Smooth muscle cell (in vitro differentiated cells): Measurements from ENCODE around the gene MTA3. TPM values are rescaled to one million over a fixed set of nuclear protein-coding genes. Genes with fewer than 3 reads are reported as not detected.

Experiments
- DNase-seq: peaks from one replicate; lab custom pipeline; 2025; ENCODE audit not compliant: unreplicated experiment; lab: John Stamatoyannopoulos, UW
- H2AFZ ChIP-seq: fragments of 200-600 bp; sonication (generic); 2 replicates; pipeline ENCODE4 v1.6.0; 2016; ENCODE audit warnings: antibody characterized with exemption, low read depth, mild to moderate bottlenecking
- H3F3A ChIP-seq: fragments of 200-600 bp; sonication (generic); 2 replicates; pipeline ENCODE4 v1.6.0; 2017; ENCODE audit warnings: antibody characterized with exemption, low read depth
- H3K27ac ChIP-seq: fragments of 200-600 bp; sonication (generic); 2 replicates; pipeline ENCODE4 v1.5.1; 2016; ENCODE audit warnings: low read depth, mild to moderate bottlenecking
- H3K27me3 ChIP-seq: fragments of 200-600 bp; sonication (generic); 2 replicates; pipeline ENCODE4 v1.6.1; 2016; ENCODE audit warnings: low read depth, mild to moderate bottlenecking
- H3K36me3 ChIP-seq: fragments of 200-600 bp; sonication (generic); 2 replicates; pipeline ENCODE4 v1.5.1; 2016; ENCODE audit warnings: low read depth
- H3K4me1 ChIP-seq: fragments of 200-600 bp; sonication (generic); 2 replicates; pipeline ENCODE4 v1.5.1; 2016; ENCODE audit warnings: low read depth
- H3K4me2 ChIP-seq: fragments of 200-600 bp; sonication (generic); 2 replicates; pipeline ENCODE4 v1.6.0; 2016; ENCODE audit warnings: mild to moderate bottlenecking
- H3K4me3 ChIP-seq: fragments of 200-600 bp; sonication (generic); 2 replicates; pipeline ENCODE4 v1.5.1; 2016; ENCODE audit warnings: mild to moderate bottlenecking
- H3K79me2 ChIP-seq: fragments of 200-600 bp; sonication (generic); 2 replicates; pipeline ENCODE4 v1.6.0; 2016; ENCODE audit warnings: low read depth, mild to moderate bottlenecking
- H3K9ac ChIP-seq: fragments of 200-600 bp; sonication (generic); 2 replicates; pipeline ENCODE4 v1.6.0; 2016; ENCODE audit warnings: low read depth
- H3K9me3 ChIP-seq: fragments of 200-600 bp; sonication (generic); replicated peaks from 2 replicates; pipeline ENCODE4 v1.5.1; 2016; ENCODE audit warnings: low read depth
- H4K20me1 ChIP-seq: fragments of 200-600 bp; sonication (generic); 2 replicates; pipeline ENCODE4 v1.6.0; 2016; ENCODE audit warnings: low read depth
- CTCF ChIP-seq: fragments of 200-600 bp; sonication (generic); IDR thresholded peaks from 2 replicates; pipeline ENCODE4 v1.5.1; 2017; ENCODE audit warnings: borderline replicate concordance, mild to moderate bottlenecking, antibody characterized with exemption; ENCODE audit not compliant: insufficient read depth, poor library complexity, severe bottlenecking
- WGBS: methylation state at CpG from one replicate; pipeline ENCODE4 v1.1.7; 2016; ENCODE audit warnings: low lambda C conversion rate; 5-methylcytosine and 5-hydroxymethylcytosine counted together
- polyA plus RNA-seq: library from polyadenylated mRNA; unstranded; fragments of >200 nt; fragmentation: Nextera tagmentation; extraction: Ambion mirVana; gene quantifications from 2 replicates; pipeline ENCODE4 v1.2.1, GENCODE V29; 2016
- total RNA-seq: library from RNA; depleted of rRNA; stranded (reverse); fragments of >200 nt; gene quantifications from 2 replicates; pipeline ENCODE4 v1.2.3, GENCODE V29; 2014

The MTA3 gene
- total and polyA plus RNA-seq, 2 experiments from 2014 or later: 27.5 to 29.8 TPM

GRCh38 chr2:42764901-42765300, 196.5 kb downstream of the MTA3 start:
- no peaks in the 10 kb centered on the region for H3K4me1 ChIP-seq
- H3K4me2 ChIP-seq: no peak overlapping the region
- WGBS: 100% methylated on average over 2 of the region's 2 CpGs
- H3K9ac ChIP-seq: no peak overlapping the region
- H3K27ac ChIP-seq: no peak overlapping the region
- no peaks in the 10 kb centered on the region for H3K79me2 ChIP-seq
- H3K4me3 ChIP-seq: no peak overlapping the region
- no peaks in the 10 kb centered on the region for H3F3A ChIP-seq
- no peak overlapping the region for H2AFZ ChIP-seq
- H3K27me3 ChIP-seq: no peaks in the 10 kb centered on the region
- H3K9me3 ChIP-seq: no peaks in the 10 kb centered on the region
- no peaks in the 10 kb centered on the region for H3K36me3 ChIP-seq
- TF ChIP-seq CTCF: no peak
- DNase-seq: no peak
- H4K20me1 ChIP-seq: no peaks in the 10 kb centered on the region

- no peaks in the 10 kb centered on the region for H3K79me2 ChIP-seq
- no peak overlapping the region for H3K4me2 ChIP-seq
- no peak overlapping the region for H3K9ac ChIP-seq
- no peaks in the 10 kb centered on the region for H3K36me3 ChIP-seq
- DNase-seq: no peak
- H3F3A ChIP-seq: no peaks in the 10 kb centered on the region
- no peak overlapping the region for H3K27ac ChIP-seq
- H3K4me3 ChIP-seq: no peak overlapping the region
- 95% methylated on average over 9 of the region's 9 CpGs for WGBS
- H3K4me1 ChIP-seq: no peaks in the 10 kb centered on the region
- H2AFZ ChIP-seq: no peak overlapping the region
- TF ChIP-seq CTCF: no peak
- H4K20me1 ChIP-seq: no peaks in the 10 kb centered on the region
- H3K9me3 ChIP-seq: no peaks in the 10 kb centered on the region
- H3K27me3 ChIP-seq: no peaks in the 10 kb centered on the region
Measured at GRCh38 chr2:42765686-42766085, 197.3 kb downstream of the MTA3 start.

GRCh38 chr2:42767080-42767898, 198.9 kb downstream of the MTA3 start:
- Histone ChIP-seq H3K27me3 (no peaks in the 10 kb centered on the region), H3K4me2 (no peak overlapping the region), H3K36me3 (no peaks in the 10 kb centered on the region), H3K9me3 (no peaks in the 10 kb centered on the region), H3K4me1 (no peaks in the 10 kb centered on the region), H3F3A (no peaks in the 10 kb centered on the region), H3K9ac (no peak overlapping the region), H2AFZ (no peak overlapping the region), H4K20me1 (no peaks in the 10 kb centered on the region), H3K79me2 (no peaks in the 10 kb centered on the region), H3K4me3 (no peak overlapping the region), H3K27ac (no peak overlapping the region)
- 97% methylated on average over 16 of the region's 16 CpGs for WGBS
- TF ChIP-seq CTCF: no peak
- DNase-seq: no peak
